GM18502 (cell line): ENCODE data around the gene POLR3A.
"Not testable (repeated sequence)": the region's sequence is repeated elsewhere in the genome, so short reads cannot be mapped to it uniquely, and the experiment has no call there.

Experiments used
- ATAC-seq: cut with Tn5 transposase; IDR thresholded peaks from one replicate; pipeline ENCODE4 v1.9.1; 2021; ENCODE audit warnings: mild to moderate bottlenecking; ENCODE audit not compliant: unreplicated experiment, poor library complexity

The POLR3A gene

GRCh38 chr10:78029269-78030226, at the start of gene POLR3A:
TSS of gene POLR3A (minus strand) at chr10:78029515. CDS start at chr10:78029407, 108 bp downstream.
- ATAC-seq, result peak; percentile 71

GRCh38 chr10:78078539-78079330, 49.4 kb upstream of the POLR3A start:
- no peak for ATAC-seq

- not testable (repeated sequence) for ATAC-seq
Measured at GRCh38 chr10:78075806-78076205, 46.5 kb upstream of the POLR3A start.

- no peak for ATAC-seq
Measured at GRCh38 chr10:78072504-78072903, 43.2 kb upstream of the POLR3A start.

- ATAC-seq, result no peak
Measured at GRCh38 chr10:78071857-78072179, 42.5 kb upstream of the POLR3A start.

- ATAC-seq, result no peak
Measured at GRCh38 chr10:78071140-78071856, 42.0 kb upstream of the POLR3A start.

- ATAC-seq, result no peak
Measured at GRCh38 chr10:78070726-78071125, 41.4 kb upstream of the POLR3A start.

GRCh38 chr10:78070064-78070463, 40.7 kb upstream of the POLR3A start:
- not testable (repeated sequence) for ATAC-seq

- ATAC-seq, result no peak
Measured at GRCh38 chr10:78069151-78069550, 39.8 kb upstream of the POLR3A start.

GRCh38 chr10:78066728-78067430, 37.6 kb upstream of the POLR3A start:
- no peak for ATAC-seq

GRCh38 chr10:78066012-78066411, 36.7 kb upstream of the POLR3A start:
- no peak for ATAC-seq

- ATAC-seq, result no peak
Measured at GRCh38 chr10:78065611-78066010, 36.3 kb upstream of the POLR3A start.

GRCh38 chr10:78064919-78065318, 35.6 kb upstream of the POLR3A start:
- not testable (repeated sequence) for ATAC-seq

GRCh38 chr10:78063236-78063635, 33.9 kb upstream of the POLR3A start:
- no peak for ATAC-seq

GRCh38 chr10:78062296-78062695, 33.0 kb upstream of the POLR3A start:
- ATAC-seq, result no peak

- no peak for ATAC-seq
Measured at GRCh38 chr10:78059906-78060702, 30.8 kb upstream of the POLR3A start.

GRCh38 chr10:78058562-78058961, 29.2 kb upstream of the POLR3A start:
- no peak for ATAC-seq

- ATAC-seq, result no peak
Measured at GRCh38 chr10:78053211-78053868, 24.0 kb upstream of the POLR3A start.

GRCh38 chr10:78049851-78050250, 20.5 kb upstream of the POLR3A start:
- ATAC-seq, result no peak
